RWPE2 (cell line): ENCODE data around the gene RNF212B.
"Not testable (repeated sequence)": the region's sequence is repeated elsewhere in the genome, so short reads cannot be mapped to it uniquely, and the experiment has no call there.

Experiments used
- ATAC-seq: fragments of 200-7000 bp; cut with Tn5 transposase; 3 replicates; pipeline ENCODE4 v1.9.1; 2021; ENCODE audit warnings: low read depth
- DNase-seq: peaks from one replicate; pipeline ENCODE4 v3.0.0-alpha.2; 2020; ENCODE audit warnings: low spot score
- H3K27ac ChIP-seq: fragments of 450-650 bp; 2 replicates; pipeline ENCODE4 v1.5.1; 2017; ENCODE audit warnings: mild to moderate bottlenecking; ENCODE audit not compliant: poor library complexity, severe bottlenecking
- H3K27me3 ChIP-seq: fragments of 250-450 bp; sonication (Bioruptor Pico); 2 replicates; pipeline ENCODE4 v1.5.1; 2021; ENCODE audit warnings: mild to moderate bottlenecking, moderate library complexity; ENCODE audit not compliant: insufficient read depth, poor library complexity, severe bottlenecking
- H3K36me3 ChIP-seq: fragments of 250-450 bp; sonication (Bioruptor Pico); 2 replicates; pipeline ENCODE4 v1.5.1; 2020; ENCODE audit warnings: low read depth, mild to moderate bottlenecking, moderate library complexity
- H3K4me1 ChIP-seq: fragments of 250-450 bp; sonication (Bioruptor Pico); 2 replicates; pipeline ENCODE4 v1.5.1; 2021; ENCODE audit warnings: mild to moderate bottlenecking, moderate library complexity; ENCODE audit not compliant: insufficient read depth, poor library complexity, severe bottlenecking
- H3K4me3 ChIP-seq: fragments of 250-450 bp; sonication (Bioruptor Pico); 2 replicates; pipeline ENCODE4 v1.5.1; 2021; ENCODE audit warnings: mild to moderate bottlenecking, moderate library complexity; ENCODE audit not compliant: severe bottlenecking
- H3K9me3 ChIP-seq: fragments of 250-450 bp; sonication (Bioruptor Pico); 2 replicates; pipeline ENCODE4 v1.5.1; 2021; ENCODE audit warnings: mild to moderate bottlenecking, moderate library complexity; ENCODE audit not compliant: severe bottlenecking
- TF ChIP-seq, protein P1 (sequence below): fragments of 450-650 bp; IDR thresholded peaks from one replicate; pipeline ENCODE4 v1.5.1; 2017; ENCODE audit warnings: mild to moderate bottlenecking, moderate library complexity; ENCODE audit not compliant: poor library complexity, severe bottlenecking

RNF212B gene, protein sequence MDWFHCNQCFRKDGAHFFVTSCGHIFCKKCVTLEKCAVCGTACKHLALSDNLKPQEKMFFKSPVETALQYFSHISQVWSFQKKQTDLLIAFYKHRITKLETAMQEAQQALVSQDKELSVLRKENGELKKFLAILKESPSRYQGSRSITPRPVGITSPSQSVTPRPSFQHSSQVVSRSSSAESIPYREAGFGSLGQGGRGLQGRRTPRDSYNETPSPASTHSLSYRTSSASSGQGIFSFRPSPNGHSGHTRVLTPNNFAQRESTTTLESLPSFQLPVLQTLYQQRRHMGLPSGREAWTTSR

GRCh38 chr14:23237772-23238594 is at the start of gene RNF212B:
TSS of gene RNF212B (plus strand) at chr14:23237936. CDS start at chr14:23240346, 2,410 bp downstream.
- TF ChIP-seq, protein P1, sequence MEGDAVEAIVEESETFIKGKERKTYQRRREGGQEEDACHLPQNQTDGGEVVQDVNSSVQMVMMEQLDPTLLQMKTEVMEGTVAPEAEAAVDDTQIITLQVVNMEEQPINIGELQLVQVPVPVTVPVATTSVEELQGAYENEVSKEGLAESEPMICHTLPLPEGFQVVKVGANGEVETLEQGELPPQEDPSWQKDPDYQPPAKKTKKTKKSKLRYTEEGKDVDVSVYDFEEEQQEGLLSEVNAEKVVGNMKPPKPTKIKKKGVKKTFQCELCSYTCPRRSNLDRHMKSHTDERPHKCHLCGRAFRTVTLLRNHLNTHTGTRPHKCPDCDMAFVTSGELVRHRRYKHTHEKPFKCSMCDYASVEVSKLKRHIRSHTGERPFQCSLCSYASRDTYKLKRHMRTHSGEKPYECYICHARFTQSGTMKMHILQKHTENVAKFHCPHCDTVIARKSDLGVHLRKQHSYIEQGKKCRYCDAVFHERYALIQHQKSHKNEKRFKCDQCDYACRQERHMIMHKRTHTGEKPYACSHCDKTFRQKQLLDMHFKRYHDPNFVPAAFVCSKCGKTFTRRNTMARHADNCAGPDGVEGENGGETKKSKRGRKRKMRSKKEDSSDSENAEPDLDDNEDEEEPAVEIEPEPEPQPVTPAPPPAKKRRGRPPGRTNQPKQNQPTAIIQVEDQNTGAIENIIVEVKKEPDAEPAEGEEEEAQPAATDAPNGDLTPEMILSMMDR = no peak
- H3K9me3 ChIP-seq = no peaks in the 10 kb centered on the region
- peak within 1 kb of the TSS; percentile 5 for H3K4me3 ChIP-seq
- H3K27ac ChIP-seq = no peak within 1 kb of the TSS
- H3K36me3 ChIP-seq = no peaks in the 10 kb centered on the region
- no peaks in the 10 kb centered on the region for H3K27me3 ChIP-seq
- DNase-seq (peak; percentile 97), ATAC-seq (peak; percentile 100)
- H3K4me1 ChIP-seq = peaks cover 3% of the 10 kb centered on the region

- TF ChIP-seq, protein P1 = no peak
- H3K4me3 ChIP-seq = no peak overlapping the region
- no peaks in the 10 kb centered on the region for H3K27me3 ChIP-seq
- no peak overlapping the region for H3K27ac ChIP-seq
- peaks cover 13% of the 10 kb centered on the region for H3K4me1 ChIP-seq
- DNase-seq = no peak
- ATAC-seq = no peak
- H3K9me3 ChIP-seq = no peaks in the 10 kb centered on the region
- H3K36me3 ChIP-seq = no peaks in the 10 kb centered on the region
These were observed 44.3 kb upstream of the RNF212B start for GRCh38 chr14:23193432-23193831.

GRCh38 chr14:23195552-23196101 is 42.1 kb upstream of the RNF212B start:
- H3K36me3 ChIP-seq = no peaks in the 10 kb centered on the region
- peaks cover 13% of the 10 kb centered on the region for H3K4me1 ChIP-seq
- no peak overlapping the region for H3K27ac ChIP-seq
- H3K4me3 ChIP-seq = no peak overlapping the region
- no peaks in the 10 kb centered on the region for H3K9me3 ChIP-seq
- ATAC-seq (no peak), DNase-seq (no peak)
- TF ChIP-seq, protein P1 = no peak
- no peaks in the 10 kb centered on the region for H3K27me3 ChIP-seq

DNA sequence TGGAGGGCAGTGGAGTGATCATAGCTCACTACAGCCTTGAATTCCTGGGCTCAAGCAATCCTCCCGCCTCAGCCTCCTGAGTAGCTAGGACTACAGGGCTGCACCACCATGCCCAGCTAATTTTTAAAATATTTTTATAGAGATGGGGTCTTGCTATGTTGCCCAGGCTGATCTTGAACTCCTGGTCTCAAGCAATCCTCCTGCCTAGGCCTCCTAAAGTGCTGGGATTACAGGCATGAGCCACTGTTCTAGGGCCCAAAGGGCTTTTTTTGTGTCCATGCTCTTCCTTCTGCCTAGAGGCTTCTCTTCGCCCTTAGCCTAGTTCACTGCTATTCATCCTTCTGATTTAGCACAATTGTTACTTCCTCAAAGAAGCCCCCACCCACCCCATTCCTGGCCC is 41.2 kb upstream of the RNF212B start:
- peaks cover 13% of the 10 kb centered on the region for H3K4me1 ChIP-seq
- H3K27me3 ChIP-seq, H3K9me3 ChIP-seq, H3K4me3 ChIP-seq, H3K27ac ChIP-seq, ATAC-seq, H3K36me3 ChIP-seq, DNase-seq: not testable (repeated sequence)

DNA sequence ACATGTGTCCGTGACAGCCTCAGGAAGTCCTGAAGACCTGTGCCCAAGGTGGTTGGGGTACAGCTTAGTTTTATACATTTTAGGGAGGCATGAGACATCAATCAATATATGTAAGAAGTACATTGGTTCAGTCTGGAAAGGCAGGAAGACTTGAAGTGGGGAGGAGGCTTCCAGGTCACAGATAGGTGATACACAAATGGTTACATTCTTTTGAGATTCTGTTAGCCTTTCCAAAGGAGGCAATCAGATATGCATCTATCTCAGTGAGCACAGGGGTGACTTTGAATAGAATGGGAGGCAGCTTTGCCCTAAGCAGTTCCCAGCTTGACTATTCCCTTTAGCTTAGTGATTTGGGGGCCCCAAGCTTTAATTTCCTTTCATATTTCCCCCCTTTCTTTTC is 38.6 kb upstream of the RNF212B start:
- not testable (repeated sequence) for H3K9me3 ChIP-seq, H3K4me3 ChIP-seq, H3K27me3 ChIP-seq, DNase-seq, ATAC-seq, H3K36me3 ChIP-seq
- H3K4me1 ChIP-seq = peaks cover 13% of the 10 kb centered on the region
- peak overlapping the region; percentile 47 for H3K27ac ChIP-seq
